Omental fat pad (tissue), 4 donors: ENCODE data around the gene CACNA1I. TPM values are rescaled to one million over a fixed set of nuclear protein-coding genes. Genes with fewer than 3 reads are reported as not detected.

ENCODE experiments used
- ATAC-seq: fragments of 150-250 bp; one replicate; pipeline ENCODE4 v1.9.1; 2016; ENCODE audit warnings: mild to moderate bottlenecking, moderate library complexity; ENCODE audit not compliant: low FRiP score
- DNase-seq: peaks from one replicate; pipeline ENCODE4 v3.0.0-alpha.2; 2019; ENCODE audit warnings: low spot score
- CTCF ChIP-seq, 3 donors: fragments of 450-650 bp; IDR thresholded peaks; one replicate each; pipeline ENCODE4 v1.5.1; 2016 to 2017; ENCODE audit warnings: antibody characterized with exemption in 3 of 3, mild to moderate bottlenecking in 3 of 3, moderate library complexity in 2 of 3
- total RNA-seq, 4 donors: library from RNA; depleted of rRNA; stranded (reverse); fragments of >200 nt; gene quantifications; one replicate each; pipeline ENCODE4 v1.1.0, GENCODE V29; 2016

Gene CACNA1I
- total RNA-seq, 4 donors from 2014 or later = 0.09 to 0.38 (median 0.26) TPM

- DNase-seq (no peak), ATAC-seq (no peak)
- TF ChIP-seq CTCF (IDR thresholded peaks at IDR 0.05) = no peak
Observed at GRCh38 chr22:39536711-39537110, 33.8 kb upstream of the CACNA1I start.

- no peak for DNase-seq
- TF ChIP-seq CTCF (IDR thresholded peaks at IDR 0.05) = no peak
- ATAC-seq = no peak
Observed at GRCh38 chr22:39537975-39538374, 32.6 kb upstream of the CACNA1I start.

- no peak for TF ChIP-seq CTCF (IDR thresholded peaks at IDR 0.05)
- ATAC-seq (no peak), DNase-seq (no peak)
Observed at GRCh38 chr22:39543095-39543494, 27.5 kb upstream of the CACNA1I start.

- ATAC-seq = no peak
- no peak for DNase-seq
- no peak for TF ChIP-seq CTCF (IDR thresholded peaks at IDR 0.05)
Observed at GRCh38 chr22:39545386-39546365, 24.9 kb upstream of the CACNA1I start.

- no peak for ATAC-seq
- TF ChIP-seq CTCF (IDR thresholded peaks at IDR 0.05) = no peak
Observed at GRCh38 chr22:39546889-39547586, 23.5 kb upstream of the CACNA1I start.

GRCh38 chr22:39547587-39547947 is 23.0 kb upstream of the CACNA1I start:
- DNase-seq (no peak), ATAC-seq (no peak)
- no peak for TF ChIP-seq CTCF (IDR thresholded peaks at IDR 0.05)

More at GRCh38 chr22:39546889-39547586, 23.5 kb upstream of the CACNA1I start:
- no peak for DNase-seq
